GM12878 (cell line): Measurements from ENCODE around the gene FOXO3. TPM values are rescaled to one million over a fixed set of nuclear protein-coding genes. Genes with fewer than 3 reads are reported as not detected.

Experiments
- FOXM1 ChIP-seq: IDR thresholded peaks from 2 replicates; pipeline ENCODE4 v1.6.1; 2012; ENCODE audit warnings: low read depth, mild to moderate bottlenecking, inconsistent platforms, low read length, moderate library complexity
- NFIC ChIP-seq: IDR thresholded peaks from 2 replicates; pipeline ENCODE4 v1.6.1; 2012; ENCODE audit warnings: low read depth, mild to moderate bottlenecking, inconsistent platforms, low read length, moderate library complexity
- SPI1 ChIP-seq: IDR thresholded peaks from 2 replicates; pipeline ENCODE4 v1.6.1; 2011; ENCODE audit warnings: low read depth, mild to moderate bottlenecking, low read length, moderate library complexity, borderline replicate concordance; ENCODE audit not compliant: insufficient read depth
- TCF7 ChIP-seq: IDR thresholded peaks from 2 replicates; pipeline ENCODE4 v1.6.1; 2014; ENCODE audit warnings: antibody characterized with exemption, borderline replicate concordance
- YBX1 ChIP-seq: fragments of 450-650 bp; IDR thresholded peaks from 2 replicates; pipeline ENCODE4 v1.6.1; 2016; ENCODE audit warnings: antibody characterized with exemption
- polyA plus RNA-seq, 11 experiments: library from polyadenylated mRNA; depleted of rRNA in 4 of 11; unstranded in 6 of 11; stranded (reverse) in 5 of 11; fragments of >200 nt; fragmentation: Nextera tagmentation in 4 of 11; fragmentation: Illumina TruSeq in 1 of 11; extraction: Ambion mirVana in 4 of 11; extraction: Trizol in 1 of 11; gene quantifications; 1 replicate in 1 of 11; 2 replicates in 10 of 11; pipeline versions ENCODE4 v1.2.1 to v1.2.3, GENCODE V29; 2011 to 2016; ENCODE audit warnings: inconsistent platforms in 2 of 11, missing spikeins in 2 of 11, low read depth in 1 of 11
- total RNA-seq, 4 experiments: library from RNA; depleted of rRNA in 3 of 4; stranded (reverse); fragments of >200 nt in 3 of 4; fragmentation: Illumina TruSeq in 1 of 4; extraction: Trizol in 1 of 4; gene quantifications; 2 replicates each; pipeline versions ENCODE4 v1.2.1 to v1.2.3, GENCODE V29; 2013 to 2021
- TF ChIP-seq, protein P1 (sequence below): fragments of 450-650 bp; IDR thresholded peaks from 2 replicates; pipeline ENCODE4 v1.6.1; 2017; ENCODE audit warnings: mild to moderate bottlenecking, low read depth, inconsistent platforms; ENCODE audit not compliant: poor library complexity, severe bottlenecking
- TF ChIP-seq, protein P2 (sequence below): fragments of 450-650 bp; formaldehyde crosslinking; IDR thresholded peaks from 2 replicates; pipeline ENCODE4 v1.5.0; 2022; ENCODE audit warnings: mild to moderate bottlenecking, missing genetic modification characterization
- TF ChIP-seq, protein P3 (sequence below): IDR thresholded peaks from 2 replicates; pipeline ENCODE4 v1.6.1; 2011; ENCODE audit warnings: low read depth, mild to moderate bottlenecking, low read length, moderate library complexity, borderline replicate concordance; ENCODE audit errors: extremely low read depth
- TF ChIP-seq, protein P4 (sequence below): IDR thresholded peaks from 2 replicates; pipeline ENCODE4 v1.6.1; 2012; ENCODE audit warnings: mild to moderate bottlenecking, low read depth, low read length

FOXO3 gene
- total and polyA plus RNA-seq, 10 of the 15 experiments (the other 5 are each of a cell fraction or from before 2014, with no cell fraction given): 0.82 to 4.5 (median 1.7) TPM

DNA sequence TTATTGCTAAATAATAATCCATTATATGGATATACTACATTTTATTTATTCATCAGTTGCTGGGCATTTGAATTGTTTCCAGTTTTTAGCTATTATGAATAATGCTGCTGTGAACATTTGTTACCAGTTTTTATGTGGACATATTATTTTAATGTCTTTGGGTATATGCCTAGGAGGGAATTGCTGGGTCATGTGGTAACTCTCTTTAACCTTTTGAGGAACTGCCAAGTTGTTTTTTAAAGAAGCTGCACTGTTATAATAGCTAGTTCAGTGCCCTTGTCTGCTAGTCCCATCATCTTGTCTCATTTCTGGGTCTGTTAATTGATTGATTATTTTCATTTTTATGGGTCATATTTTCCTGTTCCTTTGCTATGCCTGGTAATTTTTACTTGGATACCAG lies 56.3 kb downstream of the FOXO3 start (continued):
- TF ChIP-seq, protein P1, sequence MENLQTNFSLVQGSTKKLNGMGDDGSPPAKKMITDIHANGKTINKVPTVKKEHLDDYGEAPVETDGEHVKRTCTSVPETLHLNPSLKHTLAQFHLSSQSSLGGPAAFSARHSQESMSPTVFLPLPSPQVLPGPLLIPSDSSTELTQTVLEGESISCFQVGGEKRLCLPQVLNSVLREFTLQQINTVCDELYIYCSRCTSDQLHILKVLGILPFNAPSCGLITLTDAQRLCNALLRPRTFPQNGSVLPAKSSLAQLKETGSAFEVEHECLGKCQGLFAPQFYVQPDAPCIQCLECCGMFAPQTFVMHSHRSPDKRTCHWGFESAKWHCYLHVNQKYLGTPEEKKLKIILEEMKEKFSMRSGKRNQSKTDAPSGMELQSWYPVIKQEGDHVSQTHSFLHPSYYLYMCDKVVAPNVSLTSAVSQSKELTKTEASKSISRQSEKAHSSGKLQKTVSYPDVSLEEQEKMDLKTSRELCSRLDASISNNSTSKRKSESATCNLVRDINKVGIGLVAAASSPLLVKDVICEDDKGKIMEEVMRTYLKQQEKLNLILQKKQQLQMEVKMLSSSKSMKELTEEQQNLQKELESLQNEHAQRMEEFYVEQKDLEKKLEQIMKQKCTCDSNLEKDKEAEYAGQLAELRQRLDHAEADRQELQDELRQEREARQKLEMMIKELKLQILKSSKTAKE: no peak
- TF ChIP-seq SPI1 (no peak), TCF7 (no peak), NFIC (no peak), FOXM1 (no peak), YBX1 (no peak)
- TF ChIP-seq, protein P2, sequence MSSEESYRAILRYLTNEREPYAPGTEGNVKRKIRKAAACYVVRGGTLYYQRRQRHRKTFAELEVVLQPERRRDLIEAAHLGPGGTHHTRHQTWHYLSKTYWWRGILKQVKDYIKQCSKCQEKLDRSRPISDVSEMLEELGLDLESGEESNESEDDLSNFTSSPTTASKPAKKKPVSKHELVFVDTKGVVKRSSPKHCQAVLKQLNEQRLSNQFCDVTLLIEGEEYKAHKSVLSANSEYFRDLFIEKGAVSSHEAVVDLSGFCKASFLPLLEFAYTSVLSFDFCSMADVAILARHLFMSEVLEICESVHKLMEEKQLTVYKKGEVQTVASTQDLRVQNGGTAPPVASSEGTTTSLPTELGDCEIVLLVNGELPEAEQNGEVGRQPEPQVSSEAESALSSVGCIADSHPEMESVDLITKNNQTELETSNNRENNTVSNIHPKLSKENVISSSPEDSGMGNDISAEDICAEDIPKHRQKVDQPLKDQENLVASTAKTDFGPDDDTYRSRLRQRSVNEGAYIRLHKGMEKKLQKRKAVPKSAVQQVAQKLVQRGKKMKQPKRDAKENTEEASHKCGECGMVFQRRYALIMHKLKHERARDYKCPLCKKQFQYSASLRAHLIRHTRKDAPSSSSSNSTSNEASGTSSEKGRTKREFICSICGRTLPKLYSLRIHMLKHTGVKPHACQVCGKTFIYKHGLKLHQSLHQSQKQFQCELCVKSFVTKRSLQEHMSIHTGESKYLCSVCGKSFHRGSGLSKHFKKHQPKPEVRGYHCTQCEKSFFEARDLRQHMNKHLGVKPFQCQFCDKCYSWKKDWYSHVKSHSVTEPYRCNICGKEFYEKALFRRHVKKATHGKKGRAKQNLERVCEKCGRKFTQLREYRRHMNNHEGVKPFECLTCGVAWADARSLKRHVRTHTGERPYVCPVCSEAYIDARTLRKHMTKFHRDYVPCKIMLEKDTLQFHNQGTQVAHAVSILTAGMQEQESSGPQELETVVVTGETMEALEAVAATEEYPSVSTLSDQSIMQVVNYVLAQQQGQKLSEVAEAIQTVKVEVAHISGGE (CRISPR knock-in tag): no peak
- TF ChIP-seq, protein P3, sequence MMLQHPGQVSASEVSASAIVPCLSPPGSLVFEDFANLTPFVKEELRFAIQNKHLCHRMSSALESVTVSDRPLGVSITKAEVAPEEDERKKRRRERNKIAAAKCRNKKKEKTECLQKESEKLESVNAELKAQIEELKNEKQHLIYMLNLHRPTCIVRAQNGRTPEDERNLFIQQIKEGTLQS: no peak
- TF ChIP-seq, protein P4, sequence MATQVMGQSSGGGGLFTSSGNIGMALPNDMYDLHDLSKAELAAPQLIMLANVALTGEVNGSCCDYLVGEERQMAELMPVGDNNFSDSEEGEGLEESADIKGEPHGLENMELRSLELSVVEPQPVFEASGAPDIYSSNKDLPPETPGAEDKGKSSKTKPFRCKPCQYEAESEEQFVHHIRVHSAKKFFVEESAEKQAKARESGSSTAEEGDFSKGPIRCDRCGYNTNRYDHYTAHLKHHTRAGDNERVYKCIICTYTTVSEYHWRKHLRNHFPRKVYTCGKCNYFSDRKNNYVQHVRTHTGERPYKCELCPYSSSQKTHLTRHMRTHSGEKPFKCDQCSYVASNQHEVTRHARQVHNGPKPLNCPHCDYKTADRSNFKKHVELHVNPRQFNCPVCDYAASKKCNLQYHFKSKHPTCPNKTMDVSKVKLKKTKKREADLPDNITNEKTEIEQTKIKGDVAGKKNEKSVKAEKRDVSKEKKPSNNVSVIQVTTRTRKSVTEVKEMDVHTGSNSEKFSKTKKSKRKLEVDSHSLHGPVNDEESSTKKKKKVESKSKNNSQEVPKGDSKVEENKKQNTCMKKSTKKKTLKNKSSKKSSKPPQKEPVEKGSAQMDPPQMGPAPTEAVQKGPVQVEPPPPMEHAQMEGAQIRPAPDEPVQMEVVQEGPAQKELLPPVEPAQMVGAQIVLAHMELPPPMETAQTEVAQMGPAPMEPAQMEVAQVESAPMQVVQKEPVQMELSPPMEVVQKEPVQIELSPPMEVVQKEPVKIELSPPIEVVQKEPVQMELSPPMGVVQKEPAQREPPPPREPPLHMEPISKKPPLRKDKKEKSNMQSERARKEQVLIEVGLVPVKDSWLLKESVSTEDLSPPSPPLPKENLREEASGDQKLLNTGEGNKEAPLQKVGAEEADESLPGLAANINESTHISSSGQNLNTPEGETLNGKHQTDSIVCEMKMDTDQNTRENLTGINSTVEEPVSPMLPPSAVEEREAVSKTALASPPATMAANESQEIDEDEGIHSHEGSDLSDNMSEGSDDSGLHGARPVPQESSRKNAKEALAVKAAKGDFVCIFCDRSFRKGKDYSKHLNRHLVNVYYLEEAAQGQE: no peak
